T-helper 1 cell treated with Interleukin-12 subunit alpha and Interleukin-12 subunit beta and Interleukin-4 antibody, amounts not matched to agents 30 μg/mL and 1 μg/mL, for 36 hours (primary cell): ENCODE results near the gene POLR2I.

Experiments
- H3K27ac Mint-ChIP-seq: one replicate; pipeline ENCODE4 v1.8.0; 2021; ENCODE audit warnings: mild to moderate bottlenecking, mixed read lengths
- H3K27me3 Mint-ChIP-seq: one replicate; pipeline ENCODE4 v1.8.0; 2021; ENCODE audit warnings: low read depth, mixed read lengths
- H3K36me3 Mint-ChIP-seq: one replicate; pipeline ENCODE4 v1.8.0; 2021; ENCODE audit warnings: low read depth, mixed read lengths
- H3K4me1 Mint-ChIP-seq: one replicate; pipeline ENCODE4 v1.8.0; 2021; ENCODE audit warnings: low read depth, mixed read lengths
- H3K4me3 Mint-ChIP-seq: one replicate; pipeline ENCODE4 v1.8.0; 2021; ENCODE audit warnings: mild to moderate bottlenecking, moderate library complexity, mixed read lengths
- H3K9me3 Mint-ChIP-seq: one replicate; pipeline ENCODE4 v1.8.0; 2021; ENCODE audit warnings: mixed read lengths

Gene POLR2I

DNA sequence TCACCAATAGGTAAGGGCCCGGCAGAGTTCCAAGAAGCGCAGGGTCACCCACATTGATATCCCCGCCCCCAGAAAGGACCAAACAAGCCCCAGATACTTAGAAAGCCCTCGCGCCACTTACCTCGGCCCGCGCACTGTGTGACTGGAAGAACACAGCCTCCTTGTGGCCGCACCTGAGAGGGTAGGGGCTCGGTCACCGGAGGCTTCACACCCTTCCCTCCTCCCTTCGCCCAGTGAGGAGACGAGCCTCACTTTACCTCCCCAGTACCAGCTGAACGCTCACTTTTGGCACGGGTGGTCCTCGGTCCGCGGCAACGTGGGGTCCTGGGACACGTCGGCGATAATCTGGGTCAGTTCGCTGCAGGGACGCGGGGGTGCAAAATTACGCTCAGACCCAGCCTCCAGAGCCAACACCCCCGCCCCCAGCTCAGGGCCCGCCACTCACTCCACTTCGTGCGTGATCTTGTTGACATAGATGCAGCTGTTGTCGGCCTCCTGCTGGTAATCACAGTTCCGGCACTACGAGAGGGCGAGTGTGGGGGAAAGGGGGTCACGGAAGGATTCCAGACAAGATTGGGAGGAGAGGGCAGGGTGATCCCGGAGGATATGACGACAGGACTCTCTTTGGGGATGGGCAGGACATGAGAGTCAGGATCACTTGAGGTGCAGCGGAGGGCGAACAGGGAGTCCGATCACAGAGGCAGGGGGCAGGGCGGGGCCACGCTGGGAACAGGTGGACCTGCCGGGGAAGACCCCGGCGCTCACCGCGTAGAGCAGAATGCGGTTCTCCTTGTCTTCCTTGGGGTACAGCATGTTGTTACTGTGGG, 568 bp downstream of the POLR2I start:
- H3K27me3 Mint-ChIP-seq, result peaks cover 5% of the 10 kb centered on the region
- H3K9me3 Mint-ChIP-seq, result no peaks in the 10 kb centered on the region

GRCh38 chr19:36113425-36113824, 1.2 kb downstream of the POLR2I start:
- H3K4me1 Mint-ChIP-seq, result peaks cover 29% of the 10 kb centered on the region
- H3K9me3 Mint-ChIP-seq, result no peaks in the 10 kb centered on the region
- H3K36me3 Mint-ChIP-seq, result peaks cover 28% of the 10 kb centered on the region
- H3K4me3 Mint-ChIP-seq, result peak overlapping the region; percentile 99
- H3K27ac Mint-ChIP-seq, result peak overlapping the region; percentile 99
- H3K27me3 Mint-ChIP-seq, result peaks cover 5% of the 10 kb centered on the region

More for the DNA sequence above, 568 bp downstream of the POLR2I start:
- H3K36me3 Mint-ChIP-seq, result peaks cover 28% of the 10 kb centered on the region
- peak overlapping the region; percentile 99 for H3K4me3 Mint-ChIP-seq
- peak overlapping the region; percentile 99 for H3K27ac Mint-ChIP-seq
- peaks cover 29% of the 10 kb centered on the region for H3K4me1 Mint-ChIP-seq

DNA sequence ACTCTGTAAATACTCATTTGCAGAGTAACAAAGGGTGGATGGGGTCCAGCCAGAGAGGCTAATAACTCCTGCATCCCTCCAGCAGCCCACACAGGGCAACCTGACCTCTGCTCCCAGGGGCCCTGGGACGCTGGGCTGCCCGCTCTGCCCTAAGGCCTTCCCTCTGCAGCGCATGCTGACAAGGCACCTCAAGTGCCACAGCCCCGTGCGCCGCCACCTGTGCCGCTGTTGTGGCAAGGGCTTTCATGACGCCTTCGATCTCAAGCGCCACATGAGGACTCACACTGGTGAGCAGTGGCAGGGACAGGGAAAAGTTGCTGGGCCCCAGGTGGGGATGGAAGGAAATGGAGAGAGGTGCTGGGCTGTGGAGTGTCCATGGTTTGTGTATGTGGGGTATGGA, 2.0 kb downstream of the POLR2I start:
- no peaks in the 10 kb centered on the region for H3K9me3 Mint-ChIP-seq
- peak overlapping the region; percentile 70 for H3K27ac Mint-ChIP-seq
- peak overlapping the region; percentile 77 for H3K4me3 Mint-ChIP-seq
- peaks cover 26% of the 10 kb centered on the region for H3K36me3 Mint-ChIP-seq
- H3K4me1 Mint-ChIP-seq, result peaks cover 29% of the 10 kb centered on the region
- peaks cover 5% of the 10 kb centered on the region for H3K27me3 Mint-ChIP-seq

- no peak overlapping the region for H3K27ac Mint-ChIP-seq
- no peaks in the 10 kb centered on the region for H3K9me3 Mint-ChIP-seq
- H3K4me1 Mint-ChIP-seq, result peaks cover 22% of the 10 kb centered on the region
- peaks cover 23% of the 10 kb centered on the region for H3K36me3 Mint-ChIP-seq
- no peak overlapping the region for H3K4me3 Mint-ChIP-seq
- H3K27me3 Mint-ChIP-seq, result peaks cover 5% of the 10 kb centered on the region
These were observed 3.5 kb downstream of the POLR2I start for GRCh38 chr19:36111200-36111539.

DNA sequence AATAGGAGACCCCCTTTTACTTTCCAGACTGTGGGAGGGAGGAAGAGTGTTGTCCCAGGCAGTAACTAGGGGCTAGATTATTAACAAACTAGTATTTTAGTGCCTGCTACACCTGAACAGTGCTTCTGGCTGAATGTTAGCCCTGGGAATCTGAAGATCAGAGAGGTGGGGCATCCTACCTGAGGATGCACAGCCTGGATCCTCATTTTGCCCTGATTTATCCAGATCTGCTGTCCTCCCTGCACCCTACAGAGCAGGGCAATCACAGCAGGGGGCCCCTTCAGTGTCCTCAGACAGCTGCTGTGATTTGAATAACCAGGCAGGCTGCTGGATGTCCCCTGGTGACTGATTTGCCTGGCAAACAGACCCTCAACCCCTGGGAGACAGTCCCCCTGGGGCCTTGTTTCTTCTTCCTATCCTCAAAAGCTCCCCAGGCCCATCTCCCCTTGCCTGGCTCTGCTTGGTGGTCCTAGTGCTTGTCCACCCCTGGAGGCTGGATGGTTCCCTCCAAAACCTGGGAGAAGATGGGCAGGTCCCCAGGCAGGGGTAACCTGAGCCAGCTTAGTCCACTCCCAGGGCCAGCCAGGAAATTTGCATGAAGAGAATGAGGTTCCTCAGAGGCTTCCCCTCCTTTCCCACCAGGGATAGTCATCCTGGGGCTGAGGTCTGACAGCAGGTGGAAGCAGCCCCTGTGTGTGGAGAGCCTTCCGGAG, 4.0 kb downstream of the POLR2I start, which contains the start of gene OVOL3:
OVOL3 (plus strand) TSS at position 657 of the 713 bp plus-strand sequence. CDS start 60 bp downstream, outside the sequence.
- H3K4me1 Mint-ChIP-seq, result peaks cover 18% of the 10 kb centered on the region
- H3K4me3 Mint-ChIP-seq, result peak within 1 kb of the TSS; percentile 21
- peaks cover 5% of the 10 kb centered on the region for H3K27me3 Mint-ChIP-seq
- peaks cover 21% of the 10 kb centered on the region for H3K36me3 Mint-ChIP-seq
- no peaks in the 10 kb centered on the region for H3K9me3 Mint-ChIP-seq
- no peak within 1 kb of the TSS for H3K27ac Mint-ChIP-seq

DNA sequence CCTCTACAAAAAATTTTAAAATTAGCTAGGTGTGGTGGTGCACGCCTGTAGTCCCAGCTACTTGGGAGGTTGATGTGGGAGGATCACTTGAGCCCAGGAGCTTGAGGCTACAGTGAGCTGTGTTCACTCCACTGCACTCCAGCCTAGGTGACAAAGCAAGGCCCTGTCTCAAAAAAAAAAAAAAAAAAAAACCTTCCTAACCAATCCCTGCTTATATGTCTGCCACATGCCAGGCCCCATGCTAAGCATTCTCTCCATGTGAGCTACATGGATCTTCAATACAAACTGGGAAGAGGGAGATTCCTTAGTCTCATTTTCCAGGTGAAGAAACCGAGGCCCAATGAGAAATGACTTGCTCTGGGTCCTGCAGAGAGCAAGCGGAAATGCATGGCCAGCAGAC, 6.0 kb downstream of the POLR2I start:
- no peak overlapping the region for H3K27ac Mint-ChIP-seq

GRCh38 chr19:36106991-36107390, 7.7 kb downstream of the POLR2I start:
- Mint-ChIP-seq H3K9me3 (no peaks in the 10 kb centered on the region), H3K4me1 (no peaks in the 10 kb centered on the region), H3K4me3 (no peak overlapping the region), H3K27me3 (no peaks in the 10 kb centered on the region), H3K27ac (no peak overlapping the region), H3K36me3 (peaks cover 15% of the 10 kb centered on the region)

More for the DNA sequence above, 6.0 kb downstream of the POLR2I start:
- Mint-ChIP-seq H3K27me3 (no peaks in the 10 kb centered on the region), H3K4me1 (peaks cover 6% of the 10 kb centered on the region), H3K4me3 (no peak overlapping the region), H3K9me3 (no peaks in the 10 kb centered on the region), H3K36me3 (peaks cover 15% of the 10 kb centered on the region)

- Mint-ChIP-seq H3K4me3 (no peak overlapping the region), H3K27ac (peak overlapping the region; percentile 11), H3K4me1 (no peaks in the 10 kb centered on the region), H3K9me3 (no peaks in the 10 kb centered on the region), H3K36me3 (peaks cover 13% of the 10 kb centered on the region), H3K27me3 (no peaks in the 10 kb centered on the region)
These were observed 8.2 kb downstream of the POLR2I start for GRCh38 chr19:36106441-36106840.

DNA sequence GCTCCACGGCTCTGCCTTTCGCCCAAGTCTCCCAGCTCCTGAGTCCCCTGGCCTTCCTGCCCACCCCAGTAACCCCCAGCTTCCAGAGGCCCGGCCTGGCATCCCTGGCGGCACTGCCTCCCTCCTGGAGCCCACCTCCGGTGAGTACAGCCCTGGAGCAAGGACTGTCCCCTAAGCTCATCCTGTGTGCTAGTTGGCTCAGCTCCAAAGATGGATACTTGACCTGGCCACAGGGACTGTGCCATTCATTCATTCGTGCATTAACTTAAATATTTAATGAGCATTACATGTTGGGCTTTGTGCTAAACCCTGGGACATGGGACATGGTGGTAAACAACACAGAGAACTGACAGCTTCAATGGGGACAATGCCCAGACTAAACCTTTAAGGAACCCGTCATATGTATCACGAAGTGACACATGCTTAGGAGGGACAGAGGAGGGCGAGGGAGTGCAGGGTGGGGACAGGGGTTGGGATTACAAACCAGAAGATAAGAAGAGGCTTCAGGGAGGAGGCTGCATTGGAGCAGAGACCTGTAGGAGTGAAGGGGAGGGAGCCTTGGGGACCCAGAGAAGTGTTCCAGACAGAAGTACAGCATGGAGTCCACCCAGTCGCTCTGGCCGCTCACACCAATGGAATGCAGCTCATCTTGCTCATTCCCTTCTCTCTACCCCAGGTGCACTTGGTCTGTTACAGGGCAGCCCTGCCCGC, 10.7 kb downstream of the POLR2I start:
- Mint-ChIP-seq H3K4me3 (no peak overlapping the region), H3K36me3 (peaks cover 13% of the 10 kb centered on the region), H3K27me3 (no peaks in the 10 kb centered on the region), H3K27ac (no peak overlapping the region), H3K9me3 (no peaks in the 10 kb centered on the region), H3K4me1 (no peaks in the 10 kb centered on the region)

DNA sequence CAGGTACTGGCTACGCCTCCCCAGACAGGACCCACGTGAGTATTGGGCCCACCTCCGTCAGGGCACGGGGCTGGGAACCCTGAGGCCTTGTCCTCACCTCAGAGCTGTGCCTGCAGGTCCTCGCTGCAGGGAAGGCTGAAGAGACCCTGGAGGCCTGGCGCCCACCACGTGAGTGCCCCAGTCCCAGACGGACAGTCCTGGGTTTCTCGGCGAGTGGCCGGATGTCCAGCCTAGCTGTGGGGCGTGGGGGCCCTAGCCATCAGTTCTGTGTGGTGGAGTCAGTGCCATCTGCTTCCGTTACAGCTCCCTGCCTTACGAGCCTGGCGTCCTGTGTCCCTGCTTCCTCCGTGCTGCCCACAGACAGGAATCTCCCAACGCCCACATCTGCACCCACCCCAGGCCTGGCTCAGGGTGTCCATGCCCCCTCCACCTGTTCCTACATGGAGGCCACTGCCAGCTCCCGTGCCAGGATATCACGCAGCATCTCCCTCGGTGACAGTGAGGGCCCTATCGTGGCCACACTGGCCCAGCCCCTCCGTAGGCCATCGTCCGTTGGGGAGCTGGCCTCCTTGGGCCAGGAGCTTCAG, 11.5 kb downstream of the POLR2I start:
- Mint-ChIP-seq H3K4me3 (no peak overlapping the region), H3K9me3 (no peaks in the 10 kb centered on the region), H3K4me1 (no peaks in the 10 kb centered on the region), H3K36me3 (peaks cover 17% of the 10 kb centered on the region), H3K27me3 (no peaks in the 10 kb centered on the region), H3K27ac (no peak overlapping the region)

DNA sequence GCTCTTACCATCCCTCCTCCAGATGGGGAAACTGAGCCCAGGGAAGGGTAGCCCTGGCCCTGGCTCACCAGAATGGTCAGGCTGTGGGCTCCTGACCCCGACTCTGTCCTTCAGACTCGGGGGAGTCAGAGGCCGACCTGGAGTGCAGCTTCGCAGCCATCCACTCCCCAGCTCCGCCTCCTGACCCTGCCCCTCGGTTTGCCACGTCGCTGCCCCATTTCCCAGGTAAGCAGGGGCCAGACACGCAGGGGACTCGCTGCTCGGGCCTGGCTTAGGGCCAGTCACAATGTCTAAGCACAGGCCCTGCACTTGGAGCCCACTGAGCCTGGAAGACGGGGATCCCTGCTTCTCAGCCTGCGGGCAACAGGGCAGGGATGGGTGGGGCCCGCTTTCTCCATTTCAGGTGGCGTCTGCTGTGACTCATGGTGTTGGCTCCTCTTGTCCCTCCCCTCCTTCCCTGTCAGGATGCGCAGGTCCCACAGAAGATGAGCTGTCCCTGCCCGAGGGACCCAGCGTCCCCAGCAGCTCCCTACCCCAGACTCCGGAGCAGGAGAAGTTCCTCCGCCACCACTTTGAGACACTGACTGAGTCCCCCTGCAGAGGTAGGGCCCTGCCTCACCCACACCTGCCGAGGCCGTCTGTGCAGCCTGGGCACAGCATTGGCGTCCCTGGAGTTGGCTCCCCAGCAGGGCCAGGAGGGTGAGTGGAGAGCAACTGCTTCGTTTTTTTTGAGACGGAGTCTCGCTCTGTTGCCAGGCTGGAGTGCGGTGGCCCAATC, 12.9 kb downstream of the POLR2I start:
- no peaks in the 10 kb centered on the region for H3K27me3 Mint-ChIP-seq
- H3K9me3 Mint-ChIP-seq, result no peaks in the 10 kb centered on the region
- no peaks in the 10 kb centered on the region for H3K4me1 Mint-ChIP-seq
- peaks cover 16% of the 10 kb centered on the region for H3K36me3 Mint-ChIP-seq
- H3K27ac Mint-ChIP-seq, result no peak overlapping the region
- no peak overlapping the region for H3K4me3 Mint-ChIP-seq

DNA sequence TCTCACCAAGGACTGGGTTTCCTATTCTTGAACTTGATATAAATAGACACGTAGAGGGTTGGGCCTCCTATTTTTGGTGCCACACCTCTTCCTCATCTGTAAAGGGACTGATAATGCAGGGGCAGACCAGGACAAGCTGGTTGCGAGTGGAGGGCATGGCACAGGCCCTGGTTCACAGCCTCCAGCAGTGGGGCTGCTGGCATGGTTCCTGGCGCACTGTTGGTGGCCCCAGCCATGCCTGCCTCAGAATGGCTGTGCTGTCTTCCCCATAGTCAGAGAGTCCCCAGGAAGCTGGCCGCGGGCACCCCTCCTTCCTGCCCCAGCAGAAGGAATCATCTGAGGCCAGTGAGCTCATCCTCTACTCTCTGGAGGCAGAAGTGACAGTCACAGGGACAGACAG, 14.2 kb downstream of the POLR2I start:
- H3K27ac Mint-ChIP-seq, result no peak overlapping the region
- H3K9me3 Mint-ChIP-seq, result no peaks in the 10 kb centered on the region
- no peak overlapping the region for H3K4me3 Mint-ChIP-seq
- H3K27me3 Mint-ChIP-seq, result no peaks in the 10 kb centered on the region
- H3K36me3 Mint-ChIP-seq, result peaks cover 12% of the 10 kb centered on the region
- no peaks in the 10 kb centered on the region for H3K4me1 Mint-ChIP-seq

DNA sequence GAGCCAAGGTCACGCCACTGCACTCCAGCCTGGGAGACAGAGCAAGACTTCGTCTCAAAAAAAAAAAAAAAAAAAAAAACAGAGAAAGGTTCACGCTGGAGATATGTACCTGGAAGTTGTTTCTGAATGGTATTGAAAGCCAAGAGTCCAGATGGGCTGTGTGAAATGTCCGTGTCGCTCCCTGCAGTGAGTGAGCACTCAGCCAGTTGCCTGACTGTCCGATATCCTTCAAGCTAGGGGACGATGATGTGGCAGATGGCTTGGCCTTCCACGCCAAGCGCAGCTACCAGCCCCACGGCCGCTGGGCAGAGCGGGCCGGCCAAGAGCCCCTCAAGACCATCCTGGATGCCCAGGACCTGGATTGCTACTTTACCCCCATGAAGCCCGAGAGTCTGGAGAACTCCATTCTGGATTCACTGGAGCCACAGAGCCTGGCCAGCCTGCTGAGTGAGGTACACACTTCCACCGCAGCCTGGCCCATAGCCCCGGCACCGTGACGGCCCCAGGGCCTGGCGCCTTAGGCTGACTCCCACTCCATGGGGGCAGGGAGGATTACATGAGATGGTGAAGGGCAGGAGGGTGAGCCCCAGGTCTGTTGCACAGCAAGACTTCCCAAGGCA, 15.4 kb downstream of the POLR2I start:
- no peak overlapping the region for H3K27ac Mint-ChIP-seq
- no peaks in the 10 kb centered on the region for H3K9me3 Mint-ChIP-seq
- H3K4me3 Mint-ChIP-seq, result no peak overlapping the region
- H3K27me3 Mint-ChIP-seq, result no peaks in the 10 kb centered on the region
- H3K36me3 Mint-ChIP-seq, result peaks cover 15% of the 10 kb centered on the region
- H3K4me1 Mint-ChIP-seq, result no peaks in the 10 kb centered on the region
